ENCODE data around the gene PPM1A. TPM values are rescaled to one million over a fixed set of nuclear protein-coding genes. Genes with fewer than 3 reads are reported as not detected.

PPM1A gene
- total and polyA plus RNA-seq, 2 of the 8 experiments (the other 6 are each of a cell fraction or from before 2014, with no cell fraction given): 14.0 to 51.2 TPM

- H3K4me2 ChIP-seq (ENCODE audit: insufficient read depth in 1 of 2, low read depth in 2 of 2, low read length in 2 of 2): no peak overlapping the region
- no peak overlapping the region for H4K8ac ChIP-seq (ENCODE audit: extremely low read depth, insufficient read depth, low read length)
- H2BK15ac ChIP-seq (ENCODE audit: low read length): no peak overlapping the region
- no peak overlapping the region for H2AK5ac ChIP-seq (ENCODE audit: low read depth, low read length)
- H3K79me1 ChIP-seq (ENCODE audit: low read depth, low read length): no peaks in the 10 kb centered on the region
- WGBS, 2 experiments (ENCODE audit: extremely low coverage in 1 of 2, insufficient coverage in 1 of 2, insufficient read length in 1 of 2, insufficient replicate concordance in 2 of 2, low coverage in 1 of 2, low lambda C conversion rate in 2 of 2, missing lambda C conversion rate in 1 of 2): 88% methylated on average over 6 of the region's 6 CpGs; no CpG with 5 or more reads in 1 of the 2 experiments
- no peak overlapping the region for H3K4me3 ChIP-seq (ENCODE audit: extremely low read depth in 1 of 4, insufficient read depth in 2 of 4, low read depth in 3 of 4, low read length in 4 of 4)
- TF ChIP-seq EZH2 (IDR thresholded peaks at IDR 0.05; ENCODE audit: low read depth, low read length, severe bottlenecking): no peak
- TF ChIP-seq KDM4A (IDR thresholded peaks at IDR 0.05; ENCODE audit: low read depth, low read length, severe bottlenecking): no peak
- TF ChIP-seq TEAD4 (IDR thresholded peaks at IDR 0.05; ENCODE audit: low read depth, low read length): no peak
- no peak for TF ChIP-seq ASH2L (IDR thresholded peaks at IDR 0.05; ENCODE audit: low read length)
- TF ChIP-seq SIX5 (IDR thresholded peaks at IDR 0.05; ENCODE audit: low read depth, low read length): no peak
- TF ChIP-seq, protein P1, sequence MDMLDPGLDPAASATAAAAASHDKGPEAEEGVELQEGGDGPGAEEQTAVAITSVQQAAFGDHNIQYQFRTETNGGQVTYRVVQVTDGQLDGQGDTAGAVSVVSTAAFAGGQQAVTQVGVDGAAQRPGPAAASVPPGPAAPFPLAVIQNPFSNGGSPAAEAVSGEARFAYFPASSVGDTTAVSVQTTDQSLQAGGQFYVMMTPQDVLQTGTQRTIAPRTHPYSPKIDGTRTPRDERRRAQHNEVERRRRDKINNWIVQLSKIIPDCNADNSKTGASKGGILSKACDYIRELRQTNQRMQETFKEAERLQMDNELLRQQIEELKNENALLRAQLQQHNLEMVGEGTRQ (IDR thresholded peaks at IDR 0.05; ENCODE audit: low read length): no peak
- no peak for TF ChIP-seq NANOG (IDR thresholded peaks at IDR 0.05; ENCODE audit: insufficient read depth, low read depth, low read length, poor library complexity, severe bottlenecking)
- no peak for TF ChIP-seq TBP (IDR thresholded peaks at IDR 0.05; ENCODE audit: low read depth, low read length)
- H3K18ac ChIP-seq (ENCODE audit: extremely low read depth, low read length): no peak overlapping the region
- FAIRE-seq (no peak), DNase-seq (ENCODE audit: low read depth in 1 of 2, low spot score in 2 of 2) (no peak)
- H2AFZ ChIP-seq (ENCODE audit: low read length): no peak overlapping the region
- peaks cover 0 to 3% (median 0%) of the 10 kb centered on the region in 4 experiments; a peak in 2 of 7 replicates for H3K4me1 ChIP-seq (replicated peaks in 1 of 4; ENCODE audit: control insufficient read depth in 3 of 4, insufficient read depth in 4 of 4, low read length in 3 of 4)
- H3K36me3 ChIP-seq (ENCODE audit: control insufficient read depth in 2 of 4, insufficient read depth in 4 of 4, low read length in 3 of 4): no peaks in the 10 kb centered on the region
- H3K79me2 ChIP-seq (ENCODE audit: control insufficient read depth in 1 of 2, insufficient read depth in 2 of 2, low read length in 2 of 2): no peaks in the 10 kb centered on the region
- no peak overlapping the region for H2BK12ac ChIP-seq (ENCODE audit: low read depth, low read length)
- no peaks in the 10 kb centered on the region for H3K23me2 ChIP-seq (ENCODE audit: low read depth, low read length)
- H2BK20ac ChIP-seq (ENCODE audit: low read length): no peak overlapping the region
- POLR2A ChIA-PET (ENCODE audit: partially characterized antibody): no interaction called here
- no peak overlapping the region for H2BK5ac ChIP-seq (ENCODE audit: low read depth, low read length)
- H4K20me1 ChIP-seq (replicated peaks in 1 of 2; ENCODE audit: control insufficient read depth in 1 of 2, insufficient read depth in 2 of 2, low read length in 2 of 2): no peaks in the 10 kb centered on the region
- H3K14ac ChIP-seq (ENCODE audit: insufficient read length): no peak overlapping the region
- no peaks in the 10 kb centered on the region for H3K27me3 ChIP-seq (replicated peaks in 1 of 4; ENCODE audit: control insufficient read depth in 3 of 4, extremely low read depth in 1 of 4, insufficient read depth in 3 of 4, low read length in 3 of 4)
- no peak overlapping the region for H3K56ac ChIP-seq (replicated peaks; ENCODE audit: insufficient read length, low read depth, low read length)
- CTCF ChIA-PET (ENCODE audit: partially characterized antibody): interaction anchor here (1.3 to 1.6 kb wide), 3 partner anchors 12 to 219 kb away, joined by 4 to 5 read pairs (median 5); no protein-coding TSS in a partner anchor
- H3K9me3 ChIP-seq (ENCODE audit: insufficient read depth in 2 of 2, low read depth in 1 of 2, low read length in 1 of 2): no peaks in the 10 kb centered on the region
- no peak overlapping the region for H4K91ac ChIP-seq (replicated peaks; ENCODE audit: insufficient read length, low read length)
- H3K23ac ChIP-seq (ENCODE audit: insufficient read length): no peak overlapping the region
- no peak overlapping the region for H3K9ac ChIP-seq (replicated peaks in 1 of 4; ENCODE audit: extremely low read depth in 1 of 4, low read depth in 3 of 4, low read length in 3 of 4)
- H4K5ac ChIP-seq (ENCODE audit: insufficient read length, low read depth, low read length): no peak overlapping the region
- no peak overlapping the region for H2BK120ac ChIP-seq (replicated peaks; ENCODE audit: low read depth, low read length)
- no peak overlapping the region for H3K27ac ChIP-seq (ENCODE audit: low read depth, low read length)
- H3K4ac ChIP-seq (replicated peaks; ENCODE audit: insufficient read length, low read depth, low read length): no peak overlapping the region
Observed at GRCh38 chr14:60343571-60344071, 94.6 kb downstream of the PPM1A start.

All from H1 (cell line).